Spleen (tissue), 7 donors: Measurements from ENCODE around the gene DICER1.

Experiments used
- POLR2A ChIP-seq, 3 donors: fragments of 450-650 bp; IDR thresholded peaks; one replicate each; pipeline ENCODE4 v1.5.1; 2017; ENCODE audit warnings: antibody characterized with exemption in 3 of 3, mild to moderate bottlenecking in 1 of 3
- POLR2AphosphoS5 ChIP-seq, 3 donors: sonication (generic); formaldehyde crosslinking; IDR thresholded peaks; one replicate each; pipeline ENCODE4 v1.5.1; 2017; ENCODE audit warnings: antibody characterized with exemption in 3 of 3
- TF ChIP-seq, protein P1 (sequence below), 11 experiments: fragments of 200-600 bp in 7 of 11; fragments of 450-650 bp in 4 of 11; sonication (generic) in 4 of 11; IDR thresholded peaks in 8 of 11; conservative IDR thresholded peaks in 3 of 11; 1 replicate in 7 of 11; 2 replicates in 4 of 11; pipeline versions ENCODE4 v1.4.0 to v1.8.0; 2016 to 2021; ENCODE audit warnings: antibody characterized with exemption in 11 of 11, inconsistent platforms in 4 of 11, mild to moderate bottlenecking in 1 of 11
- donor health status: DM: no; HTN: no; CAD: no; lungs with moderate emphysema.
- donor health status: DM: no; HTN: no; CAD: no.
- donor health status: DM: no; HTN: no; CAD: no.

DNA sequence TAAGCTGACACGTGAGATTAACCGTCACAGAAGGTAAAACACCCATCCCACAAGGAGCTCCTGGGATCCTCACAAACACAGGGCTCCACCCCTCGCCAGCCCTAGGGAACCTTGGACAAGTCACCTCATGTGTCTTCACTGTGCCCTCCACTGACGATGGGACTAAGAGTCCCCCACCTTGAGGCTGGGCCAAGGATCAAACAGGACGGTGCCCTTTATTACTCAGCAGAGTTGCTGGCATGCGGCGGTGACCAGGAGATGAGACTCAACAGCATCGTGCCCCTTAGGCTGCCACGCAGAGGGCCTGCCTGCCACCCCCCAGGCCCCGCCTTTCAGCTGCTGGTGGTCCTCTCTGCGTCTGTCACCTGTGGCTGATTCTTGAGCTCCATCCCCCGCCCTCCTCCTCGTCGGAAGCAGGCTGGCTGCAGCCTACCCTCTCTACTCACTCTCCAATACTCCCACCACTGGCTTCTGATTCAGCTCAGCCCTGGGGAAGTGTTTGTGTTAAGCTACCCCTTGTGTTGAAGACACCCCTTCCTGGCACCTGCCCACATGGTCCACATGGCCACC is 105.2 kb downstream of the DICER1 start:
- TF ChIP-seq, protein P1, sequence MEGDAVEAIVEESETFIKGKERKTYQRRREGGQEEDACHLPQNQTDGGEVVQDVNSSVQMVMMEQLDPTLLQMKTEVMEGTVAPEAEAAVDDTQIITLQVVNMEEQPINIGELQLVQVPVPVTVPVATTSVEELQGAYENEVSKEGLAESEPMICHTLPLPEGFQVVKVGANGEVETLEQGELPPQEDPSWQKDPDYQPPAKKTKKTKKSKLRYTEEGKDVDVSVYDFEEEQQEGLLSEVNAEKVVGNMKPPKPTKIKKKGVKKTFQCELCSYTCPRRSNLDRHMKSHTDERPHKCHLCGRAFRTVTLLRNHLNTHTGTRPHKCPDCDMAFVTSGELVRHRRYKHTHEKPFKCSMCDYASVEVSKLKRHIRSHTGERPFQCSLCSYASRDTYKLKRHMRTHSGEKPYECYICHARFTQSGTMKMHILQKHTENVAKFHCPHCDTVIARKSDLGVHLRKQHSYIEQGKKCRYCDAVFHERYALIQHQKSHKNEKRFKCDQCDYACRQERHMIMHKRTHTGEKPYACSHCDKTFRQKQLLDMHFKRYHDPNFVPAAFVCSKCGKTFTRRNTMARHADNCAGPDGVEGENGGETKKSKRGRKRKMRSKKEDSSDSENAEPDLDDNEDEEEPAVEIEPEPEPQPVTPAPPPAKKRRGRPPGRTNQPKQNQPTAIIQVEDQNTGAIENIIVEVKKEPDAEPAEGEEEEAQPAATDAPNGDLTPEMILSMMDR (IDR thresholded peaks at IDR 0.05 in 8 of 11, conservative IDR thresholded peaks at IDR 0.05 in 3 of 11), result no peak
- TF ChIP-seq POLR2A (IDR thresholded peaks at IDR 0.05) (no peak), POLR2AphosphoS5 (IDR thresholded peaks at IDR 0.05) (no peak)
